Measurements from ENCODE around the gene OTUD7B. TPM values are rescaled to one million over a fixed set of nuclear protein-coding genes. Genes with fewer than 3 reads are reported as not detected.
A peak's percentile ranks its signal among the peaks of the same experiment; 100 is the strongest.
"Not testable (repeated sequence)": the region's sequence is repeated elsewhere in the genome, so short reads cannot be mapped to it uniquely, and the experiment has no call there.

The OTUD7B gene
- total RNA-seq, 3 donors from 2014 or later = 39.2 to 52.7 (median 49.3) TPM

DNA sequence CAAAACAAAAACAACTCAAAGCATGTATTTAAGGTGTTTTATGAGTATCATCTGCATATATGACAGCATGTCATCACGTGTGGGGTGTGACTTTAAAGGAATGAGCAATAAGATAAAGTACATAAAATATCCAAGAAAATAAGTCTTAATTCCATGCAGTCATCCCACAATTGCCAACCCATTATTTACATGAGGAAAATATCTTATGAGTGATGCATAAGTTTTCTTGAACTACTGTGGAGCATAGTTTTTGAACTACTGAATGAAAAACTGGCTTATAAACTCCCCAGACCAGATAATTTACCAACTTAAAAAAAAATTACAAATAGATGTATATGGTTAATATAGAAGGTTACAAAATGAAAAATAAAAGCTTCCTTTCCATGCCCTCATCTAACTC is 44.1 kb downstream of the OTUD7B start:
- Histone ChIP-seq H3K4me3 (no peak overlapping the region), H3K4me1 (ENCODE audit: low read depth) (no peaks in the 10 kb centered on the region), H3K36me3 (ENCODE audit: low read depth) (peaks cover 8% of the 10 kb centered on the region), H3K9me3 (no peaks in the 10 kb centered on the region)
- ATAC-seq (no peak), DNase-seq (no peak)
- TF ChIP-seq CTCF (IDR thresholded peaks at IDR 0.05) = no peak
- intact Hi-C loops (cut with DNase I, micrococcal nuclease) = loop anchor here (10.0 kb wide), 2 partner anchors 198 to 218 kb away; no protein-coding TSS in a partner anchor

GRCh38 chr1:149965440-149965839 is 45.1 kb downstream of the OTUD7B start:
- TF ChIP-seq CTCF (IDR thresholded peaks at IDR 0.05) = no peak
- intact Hi-C loops (cut with DNase I, micrococcal nuclease) = loop anchor here (10.0 kb wide), 2 partner anchors 199 to 219 kb away; no protein-coding TSS in a partner anchor
- no peak for ATAC-seq
- Histone ChIP-seq H3K4me3 (no peak overlapping the region), H3K9me3 (no peaks in the 10 kb centered on the region), H3K36me3 (ENCODE audit: low read depth) (peaks cover 3% of the 10 kb centered on the region), H3K4me1 (ENCODE audit: low read depth) (no peaks in the 10 kb centered on the region)
- no peak for DNase-seq

- TF ChIP-seq CTCF (IDR thresholded peaks at IDR 0.05) = no peak
- Histone ChIP-seq H3K4me3 (no peak overlapping the region), H3K36me3 (ENCODE audit: low read depth) (peaks cover 3% of the 10 kb centered on the region), H3K4me1 (ENCODE audit: low read depth) (no peaks in the 10 kb centered on the region), H3K9me3 (no peaks in the 10 kb centered on the region)
- DNase-seq (no peak), ATAC-seq (no peak)
- intact Hi-C loops (cut with DNase I, micrococcal nuclease) = loop anchor here (5.0 to 10.0 kb wide), 3 partner anchors 89 to 221 kb away; no protein-coding TSS in a partner anchor
Measured at GRCh38 chr1:149963358-149963757, 47.2 kb downstream of the OTUD7B start.

- peaks cover 3% of the 10 kb centered on the region for H3K36me3 ChIP-seq (ENCODE audit: low read depth)
- ATAC-seq = no peak
- intact Hi-C loops (cut with DNase I, micrococcal nuclease) = loop anchor here (1.0 to 10.0 kb wide), 4 partner anchors 88 to 222 kb away; no protein-coding TSS in a partner anchor
Measured at GRCh38 chr1:149962736-149963135, 47.8 kb downstream of the OTUD7B start.

DNA sequence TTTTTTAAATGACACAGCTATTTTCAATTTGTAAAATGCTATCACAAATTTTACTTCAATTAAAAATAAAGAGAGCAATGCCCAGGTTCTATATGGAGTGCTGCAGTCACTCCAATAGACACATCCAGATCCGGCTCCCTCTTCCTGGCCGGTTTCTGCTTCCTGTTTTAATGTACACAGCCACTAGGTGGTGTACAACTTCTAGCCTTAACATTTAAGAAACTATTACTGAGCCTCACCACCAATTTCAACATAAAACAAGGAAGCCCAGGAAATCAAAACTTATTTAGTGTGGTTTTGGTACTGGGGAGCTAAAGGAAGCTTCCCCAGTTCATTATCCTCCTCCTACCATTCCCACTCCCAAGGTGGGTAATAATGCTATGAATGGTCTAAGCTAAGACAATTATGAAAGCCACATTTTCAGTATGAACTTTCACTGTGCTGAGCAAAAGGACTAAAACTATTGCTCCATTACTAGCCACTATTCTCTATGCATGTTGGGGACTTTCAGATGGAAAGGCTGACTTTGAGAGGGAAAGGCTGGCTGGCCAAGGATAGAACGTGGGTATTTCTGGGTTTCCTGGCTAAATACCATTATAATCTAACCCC is 48.4 kb downstream of the OTUD7B start:
- DNase-seq (peak in 1 of 3 donors; percentile 79), ATAC-seq (peak; percentile 98)
- TF ChIP-seq CTCF (IDR thresholded peaks at IDR 0.05) = peak; percentile 44
- intact Hi-C loops (cut with DNase I, micrococcal nuclease) = loop anchor here (1.0 to 10.0 kb wide), 4 partner anchors 88 to 223 kb away; no protein-coding TSS in a partner anchor
- Histone ChIP-seq H3K4me1 (ENCODE audit: low read depth) (no peaks in the 10 kb centered on the region), H3K36me3 (ENCODE audit: low read depth) (peaks cover 3% of the 10 kb centered on the region), H3K4me3 (no peak overlapping the region), H3K9me3 (no peaks in the 10 kb centered on the region)

More at GRCh38 chr1:149962736-149963135, 47.8 kb downstream of the OTUD7B start:
- Histone ChIP-seq H3K9me3 (no peaks in the 10 kb centered on the region), H3K4me3 (no peak overlapping the region), H3K4me1 (ENCODE audit: low read depth) (no peaks in the 10 kb centered on the region)
- DNase-seq = no peak
- no peak for TF ChIP-seq CTCF (IDR thresholded peaks at IDR 0.05)

- intact Hi-C loops (cut with DNase I, micrococcal nuclease); ATAC-seq; DNase-seq; H3K9me3 ChIP-seq; H3K4me1 ChIP-seq (ENCODE audit: low read depth); H3K4me3 ChIP-seq; H3K36me3 ChIP-seq (ENCODE audit: low read depth): not testable (repeated sequence)
Measured at GRCh38 chr1:149957548-149957947, 53.0 kb downstream of the OTUD7B start.
